Central memory CD4-positive, alpha-beta T cell (primary cell): ENCODE measurements around the gene AREG.
"Not testable (repeated sequence)": the region's sequence is repeated elsewhere in the genome, so short reads cannot be mapped to it uniquely, and the experiment has no call there.

Experiments used
- DNase-seq: peaks from one replicate; pipeline ENCODE4 v3.0.0; 2022
- total RNA-seq, 3 experiments: gene quantifications; one replicate each; lab custom pipeline; 2026; lab: John Stamatoyannopoulos, UW

The AREG gene
- total RNA-seq, result 0.54 to 25.7 (median 1.7) reads per million in 3 experiments

- DNase-seq, result peak; percentile 92
Observed at GRCh38 chr4:74444891-74445642, at the start of gene AREG. Gene AREG, plus strand, starts transcription at chr4:74445136. Its CDS starts 210 bp downstream, at chr4:74445346.

DNA sequence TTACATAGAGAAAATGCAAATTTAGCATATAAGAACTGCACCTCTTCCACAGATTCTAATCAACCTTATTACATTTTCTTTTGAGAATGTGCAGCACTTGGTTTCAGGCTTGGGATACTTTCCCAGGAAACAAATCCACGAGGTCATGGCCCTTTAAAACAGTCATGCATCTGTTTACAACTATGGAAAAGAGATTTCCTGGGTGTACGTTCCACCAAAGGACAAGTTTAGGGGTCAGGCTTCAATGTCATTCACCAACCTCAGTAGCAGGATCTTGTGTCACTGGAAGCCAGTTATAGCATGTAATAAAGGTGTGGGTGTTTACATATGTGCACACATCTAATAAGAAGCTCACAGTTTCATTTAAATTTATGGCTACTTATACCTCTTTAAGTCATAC is 49.3 kb upstream of the AREG start:
- no peak for DNase-seq

GRCh38 chr4:74397748-74398426 is 47.0 kb upstream of the AREG start:
- DNase-seq, result peak; percentile 5

DNA sequence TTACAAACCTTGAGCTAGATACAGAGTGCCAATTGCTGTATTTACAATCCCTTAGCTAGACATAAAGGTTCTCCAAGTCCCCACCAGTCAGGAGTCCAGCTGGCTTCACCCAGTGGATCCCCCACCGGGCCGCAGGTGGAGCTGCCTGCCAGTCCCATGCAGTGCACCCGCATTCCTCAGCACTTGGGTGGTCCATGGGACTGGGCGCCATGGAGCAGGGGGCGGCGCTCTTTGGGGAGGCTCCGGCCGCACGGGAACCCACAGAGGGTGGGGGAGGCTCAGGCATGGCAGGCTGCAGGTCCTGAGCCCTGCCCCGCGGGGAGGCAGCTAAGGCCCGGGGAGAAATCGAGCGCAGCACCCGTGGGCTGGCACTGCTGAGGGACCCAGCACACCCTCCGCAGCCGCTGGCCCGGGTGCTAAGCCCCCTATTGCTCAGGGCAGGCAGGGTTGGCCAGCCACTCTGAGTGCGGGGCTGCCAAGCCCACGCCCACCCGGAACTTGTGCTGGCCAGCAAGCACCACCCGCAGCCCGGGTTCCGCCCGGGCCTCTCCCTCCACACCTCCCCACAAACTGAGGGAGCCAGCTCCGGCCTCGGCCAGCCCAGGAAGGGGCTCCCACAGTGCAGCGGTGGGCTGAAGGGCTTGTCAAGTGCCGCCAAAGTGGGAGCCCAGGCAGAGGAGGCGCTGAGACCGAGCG is 45.9 kb upstream of the AREG start:
- not testable (repeated sequence) for DNase-seq

GRCh38 chr4:74400395-74400794 is 44.5 kb upstream of the AREG start:
- DNase-seq, result no peak

- no peak for DNase-seq
Observed at GRCh38 chr4:74402692-74403456, 42.1 kb upstream of the AREG start.

DNA sequence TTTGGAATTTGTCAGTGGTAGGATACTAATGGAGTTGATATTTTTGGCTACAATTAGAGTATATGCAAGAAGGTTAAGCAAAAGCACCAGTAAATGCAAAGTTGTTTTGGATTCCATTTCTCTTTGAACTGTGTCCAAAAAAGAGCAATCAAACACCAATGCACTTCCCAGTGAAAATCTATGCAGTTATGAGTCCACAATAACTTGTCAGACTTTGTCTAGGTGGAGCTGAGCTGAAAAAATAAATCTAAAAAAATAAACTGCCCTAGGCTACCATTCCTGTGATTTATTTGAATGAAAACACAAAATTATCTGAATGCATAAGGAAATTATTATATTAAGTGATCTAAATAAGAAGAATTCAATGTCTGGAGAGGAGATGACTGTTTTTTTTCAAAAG is 37.0 kb upstream of the AREG start:
- no peak for DNase-seq

DNA sequence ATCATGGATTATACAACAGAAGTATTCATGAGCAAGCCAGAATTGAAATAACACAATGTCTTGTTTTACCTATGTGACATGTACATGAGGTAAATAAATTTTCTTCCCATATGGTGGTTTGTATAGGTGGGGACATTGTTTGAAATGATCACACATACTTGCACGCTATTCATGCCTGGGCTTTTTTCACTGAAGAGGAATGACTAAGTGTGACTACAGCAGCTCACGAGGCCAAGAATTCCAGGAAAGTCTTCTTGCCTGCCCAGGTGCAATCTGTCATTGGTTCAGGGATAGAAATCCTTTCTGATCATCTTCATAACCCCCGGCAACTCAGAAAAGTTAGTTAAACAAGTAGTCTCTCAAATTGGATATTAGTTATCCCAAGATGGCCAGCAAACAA is 36.3 kb upstream of the AREG start:
- no peak for DNase-seq

DNA sequence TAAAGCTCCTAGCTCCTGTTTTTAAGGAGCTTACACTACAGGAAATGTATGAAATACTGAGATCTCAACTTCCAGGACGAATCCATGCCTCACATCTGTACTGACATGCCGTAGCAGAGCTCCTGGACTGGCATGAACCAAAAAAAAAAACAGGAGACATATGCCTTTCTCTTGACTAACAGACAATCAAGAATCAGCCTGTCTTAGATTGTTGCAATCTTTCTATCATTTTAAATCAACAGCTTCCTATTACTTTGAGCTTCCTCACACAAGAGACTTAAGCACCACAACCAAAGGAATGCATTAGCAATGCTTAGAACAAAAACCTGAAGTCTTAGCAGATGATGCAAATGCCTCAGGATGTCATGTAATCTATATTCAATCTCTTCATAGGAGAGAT is 34.7 kb upstream of the AREG start:
- DNase-seq, result no peak

DNA sequence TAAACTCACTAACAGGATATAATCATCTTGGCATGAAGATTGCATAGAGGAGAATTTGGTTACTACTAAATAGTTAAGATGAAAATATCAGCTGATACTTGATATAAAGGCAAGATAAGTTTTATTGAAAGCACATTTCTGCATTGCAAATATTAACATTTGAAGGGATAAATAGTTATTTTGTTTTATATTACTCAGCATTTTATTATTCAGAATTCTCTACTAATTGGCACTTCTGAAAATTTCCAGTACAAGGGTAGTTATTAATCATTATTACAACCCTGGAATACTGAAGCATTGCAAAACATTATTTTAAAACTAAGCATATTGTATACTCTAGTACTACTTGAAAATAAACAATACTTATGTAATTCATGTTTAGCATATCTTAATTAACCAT is 32.7 kb upstream of the AREG start:
- no peak for DNase-seq

DNA sequence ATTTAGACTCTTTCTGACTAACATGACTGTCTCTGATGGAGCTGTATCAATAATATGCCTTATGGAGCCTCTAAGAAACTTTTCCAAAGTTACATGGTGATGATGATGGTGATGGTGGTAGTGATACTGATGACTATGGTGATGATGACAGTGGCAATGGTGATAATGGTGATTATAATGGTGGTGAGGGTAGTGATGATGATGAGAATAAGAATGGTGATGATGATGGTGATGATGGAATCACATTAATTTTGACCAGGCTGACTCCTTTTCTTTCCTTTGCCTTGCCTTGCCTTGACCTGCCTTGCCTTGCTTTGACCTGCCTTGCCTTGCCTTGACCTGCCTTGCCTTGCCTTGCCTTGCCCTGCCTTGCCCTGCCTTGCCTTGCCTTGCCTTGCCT is 31.7 kb upstream of the AREG start:
- DNase-seq, result no peak

DNA sequence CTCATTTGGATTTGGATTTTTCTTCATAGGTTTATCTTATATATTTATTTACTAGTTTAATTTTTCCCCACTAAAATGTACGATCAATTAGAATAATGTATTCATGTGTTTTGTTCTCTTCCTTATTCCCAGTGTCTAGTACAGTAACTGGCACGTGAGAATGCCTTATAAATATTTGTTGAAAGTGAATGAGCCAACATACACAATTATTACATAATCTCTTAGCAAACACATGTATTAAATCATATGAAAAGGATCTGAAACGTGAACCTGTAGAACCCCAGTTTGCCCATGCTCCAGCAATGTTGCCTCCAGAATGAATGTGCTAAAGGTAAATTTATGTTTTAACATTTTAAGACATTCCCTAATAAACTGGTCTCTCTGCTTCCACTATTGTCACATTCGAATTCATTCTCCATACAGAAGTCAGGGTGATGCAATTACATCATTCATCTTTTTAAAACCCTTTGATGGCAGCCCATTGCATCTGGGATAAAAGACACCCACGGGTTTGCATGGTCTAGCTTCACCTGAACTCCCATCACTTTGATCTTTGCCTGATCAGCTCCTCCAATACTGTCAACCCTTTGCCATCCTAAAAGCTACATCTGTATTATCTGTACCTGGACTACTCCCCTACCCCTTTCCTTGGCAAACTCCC is 30.7 kb upstream of the AREG start:
- DNase-seq, result no peak

DNA sequence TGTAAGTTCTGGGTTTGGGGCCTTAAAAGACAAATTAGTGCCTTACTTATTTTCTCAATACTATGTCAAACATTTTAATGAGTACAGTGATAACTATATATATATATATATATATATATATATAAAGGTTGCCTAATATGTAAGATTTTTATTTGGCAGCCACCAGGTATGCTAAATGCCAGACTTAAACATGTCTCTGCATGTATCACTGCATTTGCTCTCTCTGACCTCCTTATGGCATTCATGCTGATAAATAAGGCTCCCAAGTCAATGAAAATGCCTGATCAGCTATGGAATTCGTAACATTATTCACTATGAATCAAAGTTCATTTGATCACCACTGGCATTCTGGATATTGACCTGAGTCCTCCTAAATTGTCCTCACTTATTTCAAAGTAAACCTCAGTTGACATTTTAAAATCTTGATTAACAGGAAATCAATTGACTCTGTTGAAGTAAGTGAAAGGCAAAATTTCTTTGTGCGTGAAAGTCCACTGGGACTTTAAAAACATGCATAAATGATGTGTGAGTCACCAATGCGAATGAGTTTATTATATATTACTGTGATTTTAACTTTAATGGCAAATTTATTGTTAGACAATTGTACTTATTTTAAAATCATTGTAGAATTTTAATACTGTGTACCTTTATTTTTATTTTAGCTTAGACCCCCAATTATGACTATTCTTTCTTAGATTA is 29.2 kb upstream of the AREG start:
- no peak for DNase-seq

DNA sequence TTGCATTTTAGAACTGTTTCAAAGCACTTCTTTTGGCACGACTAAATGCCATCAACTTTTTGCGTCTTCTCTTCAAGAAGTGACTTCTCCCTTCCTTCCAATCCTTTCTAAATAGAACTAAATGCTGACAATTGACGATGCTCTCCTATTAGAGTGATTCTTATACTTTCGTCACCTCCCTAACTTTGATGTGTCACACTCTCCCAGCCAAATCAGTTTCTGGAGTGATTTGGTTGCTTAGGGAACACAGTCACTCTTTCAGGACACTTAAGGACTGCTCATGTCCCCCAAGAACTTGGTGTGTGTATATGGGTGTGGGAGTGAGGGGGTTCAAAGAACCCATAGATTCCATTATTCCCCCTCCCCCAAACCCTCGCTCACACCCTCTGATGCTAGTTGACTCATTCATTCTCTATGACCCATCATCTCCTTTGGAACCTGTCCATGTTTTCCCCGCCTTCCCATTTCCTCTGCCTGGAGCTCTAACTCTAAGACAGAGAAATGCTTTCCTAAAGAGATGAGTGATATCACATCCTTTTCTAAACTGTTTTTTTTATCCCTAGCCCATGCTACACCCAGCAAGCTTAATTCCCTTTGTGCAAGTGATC is 26.8 kb upstream of the AREG start:
- no peak for DNase-seq

GRCh38 chr4:74420863-74421262 is 24.1 kb upstream of the AREG start:
- DNase-seq, result no peak

DNA sequence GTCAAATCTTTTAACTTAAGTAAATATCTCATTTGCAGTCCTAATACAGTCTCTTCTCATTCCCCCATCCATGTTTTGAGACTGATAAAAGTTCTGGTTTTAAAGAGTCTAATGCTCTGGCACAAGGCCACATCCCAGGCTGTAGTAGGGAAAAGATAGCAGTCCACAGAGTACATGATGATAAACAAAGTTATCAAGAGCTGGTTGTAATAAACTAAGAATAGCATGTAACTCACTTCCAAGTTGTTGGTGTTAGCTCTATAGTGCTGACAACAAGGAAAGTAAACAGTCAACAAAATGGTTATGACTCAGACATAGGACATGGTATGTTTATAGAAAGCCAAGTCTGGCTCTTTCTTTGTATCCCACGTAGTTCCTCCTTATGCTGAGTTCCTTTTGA is 21.8 kb upstream of the AREG start:
- no peak for DNase-seq

DNA sequence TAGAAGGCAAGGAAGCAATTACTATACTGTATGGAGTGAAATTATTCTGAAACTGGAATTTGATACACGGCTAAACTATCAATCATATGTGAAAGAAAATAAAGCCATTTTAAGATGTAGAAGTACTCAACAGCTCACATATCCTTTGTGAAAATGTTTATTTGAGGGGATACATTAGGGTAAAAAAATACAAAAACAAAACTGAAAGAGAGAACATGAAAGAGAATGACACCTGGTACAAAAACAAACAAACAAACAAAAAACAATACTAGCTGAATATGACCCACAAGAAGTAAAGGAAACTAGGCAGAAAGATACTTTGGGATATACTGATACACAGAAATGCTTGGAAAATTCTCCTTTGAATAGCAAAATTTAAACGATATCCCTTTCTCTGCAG is 20.8 kb upstream of the AREG start:
- DNase-seq, result no peak

DNA sequence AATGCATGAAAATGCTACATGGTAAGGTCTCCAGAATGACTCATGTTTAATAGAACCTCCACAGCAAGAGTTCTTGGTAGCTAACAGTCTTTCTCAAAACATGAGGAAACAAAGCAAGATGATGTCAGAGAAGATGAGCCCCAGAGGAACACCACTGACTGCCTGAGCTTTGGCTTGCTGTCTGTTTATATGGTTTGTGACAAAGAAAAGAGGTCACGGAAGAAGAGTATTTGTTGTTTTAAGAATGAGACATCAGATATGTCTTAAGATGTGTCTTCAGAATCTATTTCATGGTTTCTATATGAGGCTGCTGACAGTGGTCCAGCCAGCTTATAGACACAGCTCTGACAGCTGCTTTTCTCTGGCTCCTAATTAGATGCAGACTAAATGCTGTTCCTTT is 18.8 kb upstream of the AREG start:
- DNase-seq, result no peak

- DNase-seq, result no peak
Observed at GRCh38 chr4:74428276-74428675, 16.7 kb upstream of the AREG start.

DNA sequence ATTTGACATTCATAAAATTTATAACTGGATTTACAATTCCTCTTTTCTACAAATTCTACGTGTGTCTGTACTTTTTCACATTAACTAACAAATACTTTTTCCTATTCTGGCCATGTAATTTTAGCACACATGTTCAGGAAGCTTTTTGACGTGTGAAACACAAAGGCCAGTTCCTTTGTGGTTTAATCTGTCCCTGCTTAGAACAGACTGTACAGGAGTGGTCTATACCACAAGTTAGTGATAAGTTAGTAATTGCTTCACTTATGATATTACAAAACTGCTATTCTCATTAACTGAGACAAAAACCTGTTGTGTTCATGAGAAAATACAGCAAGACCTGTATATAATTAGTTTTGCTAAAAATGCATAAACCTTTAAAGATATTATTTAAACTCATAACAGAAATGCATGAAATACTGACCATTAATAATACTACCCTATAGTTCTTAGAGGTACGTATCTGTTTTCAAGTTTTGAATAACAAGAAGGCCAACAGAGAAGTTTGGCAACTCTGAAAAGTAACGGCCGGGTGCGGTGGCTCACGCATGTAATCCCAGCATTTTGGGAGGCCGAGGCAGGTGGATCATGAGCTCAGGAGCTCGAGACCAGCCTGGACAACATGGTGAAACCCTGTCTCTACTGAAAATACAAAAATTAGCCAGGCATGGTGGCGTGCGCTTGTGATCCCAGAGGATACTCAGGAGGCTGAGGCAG is 13.7 kb upstream of the AREG start:
- no peak for DNase-seq

- no peak for DNase-seq
Observed at GRCh38 chr4:74433043-74433442, 11.9 kb upstream of the AREG start.
